Measurements from ENCODE around the gene DLEC1.

DNA sequence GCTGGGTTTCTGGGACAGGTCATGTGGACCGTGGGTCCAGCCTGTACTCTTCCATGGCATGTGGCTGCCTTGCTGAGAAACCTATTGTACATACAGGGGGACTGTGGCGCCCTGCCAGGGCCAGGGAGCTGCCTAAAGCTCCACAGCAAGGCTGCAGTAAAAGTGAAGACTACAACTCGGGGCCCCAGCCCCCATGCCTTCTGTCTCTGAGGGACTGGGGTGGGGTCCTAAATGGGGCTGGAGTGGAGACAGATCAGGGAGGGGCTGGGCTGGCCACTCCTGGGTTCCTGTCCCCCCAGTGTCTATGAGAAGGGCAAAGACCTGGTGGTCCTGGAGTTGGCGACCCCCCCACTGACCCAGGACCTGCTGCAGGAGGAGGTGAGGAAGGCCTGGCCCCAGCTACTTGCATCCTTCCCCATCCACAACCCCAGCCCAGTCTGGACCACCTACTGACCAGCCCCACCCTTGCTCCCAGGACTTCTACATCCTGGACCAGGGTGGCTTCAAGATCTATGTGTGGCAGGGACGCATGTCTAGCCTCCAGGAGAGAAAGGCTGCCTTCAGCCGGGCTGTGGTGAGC lies 41.1 kb upstream of the DLEC1 start:
- no peak for TF ChIP-seq POLR2A (IDR thresholded peaks at IDR 0.05)
- TF ChIP-seq, protein P1, sequence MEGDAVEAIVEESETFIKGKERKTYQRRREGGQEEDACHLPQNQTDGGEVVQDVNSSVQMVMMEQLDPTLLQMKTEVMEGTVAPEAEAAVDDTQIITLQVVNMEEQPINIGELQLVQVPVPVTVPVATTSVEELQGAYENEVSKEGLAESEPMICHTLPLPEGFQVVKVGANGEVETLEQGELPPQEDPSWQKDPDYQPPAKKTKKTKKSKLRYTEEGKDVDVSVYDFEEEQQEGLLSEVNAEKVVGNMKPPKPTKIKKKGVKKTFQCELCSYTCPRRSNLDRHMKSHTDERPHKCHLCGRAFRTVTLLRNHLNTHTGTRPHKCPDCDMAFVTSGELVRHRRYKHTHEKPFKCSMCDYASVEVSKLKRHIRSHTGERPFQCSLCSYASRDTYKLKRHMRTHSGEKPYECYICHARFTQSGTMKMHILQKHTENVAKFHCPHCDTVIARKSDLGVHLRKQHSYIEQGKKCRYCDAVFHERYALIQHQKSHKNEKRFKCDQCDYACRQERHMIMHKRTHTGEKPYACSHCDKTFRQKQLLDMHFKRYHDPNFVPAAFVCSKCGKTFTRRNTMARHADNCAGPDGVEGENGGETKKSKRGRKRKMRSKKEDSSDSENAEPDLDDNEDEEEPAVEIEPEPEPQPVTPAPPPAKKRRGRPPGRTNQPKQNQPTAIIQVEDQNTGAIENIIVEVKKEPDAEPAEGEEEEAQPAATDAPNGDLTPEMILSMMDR (IDR thresholded peaks at IDR 0.05) = no peak
